HG03575 (cell line): ENCODE data around the gene SEPTIN14.
"Not testable (repeated sequence)": the region's sequence is repeated elsewhere in the genome, so short reads cannot be mapped to it uniquely, and the experiment has no call there.

Source experiments
- ATAC-seq: cut with Tn5 transposase; IDR thresholded peaks from one replicate; pipeline ENCODE4 v1.9.1; 2021; ENCODE audit not compliant: unreplicated experiment, insufficient number of reproducible peaks, low FRiP score; ENCODE audit errors: extremely low read depth

The SEPTIN14 gene

DNA sequence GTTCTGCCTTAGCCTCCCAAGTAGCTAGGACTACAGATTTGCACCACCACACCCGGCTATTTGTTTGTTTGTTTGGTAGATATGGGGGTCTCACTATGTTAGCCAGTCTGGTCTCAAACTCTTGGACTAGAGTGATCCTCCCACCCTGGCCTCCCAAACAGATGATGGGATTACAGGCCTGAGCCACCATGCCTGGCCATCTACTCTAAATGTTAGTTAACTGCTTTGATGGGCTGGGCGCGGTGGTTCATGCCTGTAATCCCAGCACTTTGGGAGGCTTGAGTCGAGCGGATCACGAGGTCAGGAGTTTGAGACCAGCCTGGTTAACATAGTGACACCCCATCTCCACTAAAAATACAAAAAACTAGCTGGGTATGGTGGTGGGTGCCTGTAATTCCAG lies 74.8 kb downstream of the SEPTIN14 start:
- no peak for ATAC-seq

DNA sequence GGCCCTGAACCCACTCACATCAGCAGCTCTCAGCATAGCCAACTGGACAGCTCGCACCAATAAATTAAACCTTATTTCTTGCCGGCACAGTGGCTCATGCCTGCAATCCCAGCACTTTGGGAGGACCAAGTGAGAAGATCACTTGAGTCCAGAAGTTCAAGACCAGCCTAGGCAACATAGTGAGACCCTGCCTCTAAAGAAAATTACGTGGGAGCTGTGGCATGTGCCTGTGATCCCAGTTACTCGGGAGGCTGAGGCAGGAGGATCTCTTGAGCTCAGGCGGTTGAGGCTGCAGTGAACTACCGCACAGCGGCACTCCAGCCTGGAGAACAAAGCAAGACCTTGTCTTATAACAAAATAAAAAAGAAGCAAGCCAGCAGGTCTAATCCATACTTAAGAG lies 75.7 kb downstream of the SEPTIN14 start:
- ATAC-seq: no peak

DNA sequence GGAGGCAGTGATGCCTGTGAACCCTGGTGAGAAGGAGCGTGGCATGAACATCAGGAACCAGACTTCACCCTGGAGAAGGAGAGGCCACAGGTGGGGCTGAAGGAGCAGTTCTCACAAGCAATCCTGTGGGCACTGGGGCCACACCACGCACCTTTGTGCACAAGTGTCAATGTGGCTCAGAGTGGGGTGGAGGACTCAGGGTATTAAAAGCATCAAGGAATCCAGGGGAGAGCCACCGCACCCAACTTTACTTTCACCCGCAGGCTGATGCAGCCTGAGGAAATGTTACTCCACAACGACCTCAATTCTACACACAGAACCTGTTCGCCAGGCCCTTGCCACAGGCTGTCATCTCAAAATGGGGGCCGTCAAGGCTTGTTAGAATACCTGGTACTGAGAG lies 77.1 kb downstream of the SEPTIN14 start:
- not testable (repeated sequence) for ATAC-seq

DNA sequence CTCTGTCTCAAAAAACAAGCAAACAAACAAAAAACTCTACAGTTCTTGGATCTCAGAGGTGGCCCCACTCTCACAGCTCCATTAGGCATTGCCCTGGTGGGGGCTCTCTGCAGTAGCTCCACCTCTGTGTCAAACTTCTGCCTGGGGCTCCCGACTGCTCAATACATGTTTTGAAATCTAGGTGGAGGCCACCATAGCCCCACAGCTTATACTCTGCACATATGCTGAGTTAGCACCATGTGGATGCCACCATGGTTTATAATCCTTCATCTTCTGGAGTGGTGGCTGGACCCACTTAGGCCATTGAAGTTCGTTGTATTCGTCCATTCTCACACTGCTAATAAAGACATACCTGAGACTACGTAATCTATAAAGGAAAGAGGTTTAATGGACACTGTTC lies 78.4 kb downstream of the SEPTIN14 start:
- no peak for ATAC-seq

DNA sequence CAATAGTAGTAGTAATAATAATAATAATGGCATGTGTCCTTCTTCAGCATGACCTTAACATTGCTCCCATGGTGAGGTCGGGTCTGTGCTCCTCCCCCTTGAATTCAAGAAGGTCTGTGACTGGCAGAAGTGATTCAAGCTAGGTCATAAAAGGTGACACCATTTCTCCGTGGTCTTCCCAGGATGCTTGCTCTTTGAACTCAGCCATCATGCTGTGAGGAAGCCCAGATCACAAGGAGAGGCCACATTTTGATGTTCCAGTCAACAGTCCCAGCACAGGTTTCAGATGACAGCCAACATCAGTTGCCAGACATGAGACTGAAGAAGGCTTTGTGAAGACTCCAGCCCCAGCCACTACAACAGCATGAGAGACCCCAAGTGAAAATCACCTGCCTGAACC lies 83.9 kb downstream of the SEPTIN14 start:
- ATAC-seq: no peak

DNA sequence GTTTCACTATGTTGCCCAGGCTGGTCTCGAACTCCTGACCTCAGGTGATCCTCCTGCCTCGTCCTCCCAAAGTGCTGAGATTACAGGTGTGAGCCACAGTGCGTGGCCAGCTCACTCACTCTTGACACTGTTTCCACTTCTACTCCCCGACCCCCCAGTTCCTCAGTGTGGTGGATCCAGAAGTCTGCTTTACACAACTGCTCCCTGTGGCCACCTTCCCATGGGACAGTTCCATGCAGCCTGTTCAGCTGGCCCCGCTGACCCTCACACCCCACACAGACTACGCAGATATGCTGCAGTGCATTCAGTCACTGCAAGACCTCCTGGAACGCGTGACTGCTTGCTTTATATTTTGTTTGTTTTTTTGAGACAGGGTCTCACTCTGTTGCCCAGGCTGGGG lies 86.4 kb downstream of the SEPTIN14 start:
- ATAC-seq: no peak

DNA sequence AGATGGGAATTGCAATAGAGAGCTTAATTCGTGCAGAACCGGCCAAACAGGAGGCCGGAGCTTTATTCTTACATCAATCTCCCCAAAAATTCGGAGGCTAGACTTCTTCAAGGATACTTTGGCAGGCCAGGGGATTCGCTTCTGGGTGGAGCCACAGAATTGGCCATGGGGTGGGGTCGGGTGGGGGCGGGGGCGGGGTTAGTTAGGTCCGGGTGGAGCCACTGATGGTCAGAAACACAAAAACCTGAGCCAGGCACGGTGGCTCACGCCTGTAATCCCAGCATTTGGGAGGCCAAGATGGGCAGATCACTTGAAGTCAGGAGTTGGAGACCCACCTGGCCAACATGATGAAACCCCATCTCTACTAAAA lies 87.5 kb downstream of the SEPTIN14 start:
- ATAC-seq: no peak

DNA sequence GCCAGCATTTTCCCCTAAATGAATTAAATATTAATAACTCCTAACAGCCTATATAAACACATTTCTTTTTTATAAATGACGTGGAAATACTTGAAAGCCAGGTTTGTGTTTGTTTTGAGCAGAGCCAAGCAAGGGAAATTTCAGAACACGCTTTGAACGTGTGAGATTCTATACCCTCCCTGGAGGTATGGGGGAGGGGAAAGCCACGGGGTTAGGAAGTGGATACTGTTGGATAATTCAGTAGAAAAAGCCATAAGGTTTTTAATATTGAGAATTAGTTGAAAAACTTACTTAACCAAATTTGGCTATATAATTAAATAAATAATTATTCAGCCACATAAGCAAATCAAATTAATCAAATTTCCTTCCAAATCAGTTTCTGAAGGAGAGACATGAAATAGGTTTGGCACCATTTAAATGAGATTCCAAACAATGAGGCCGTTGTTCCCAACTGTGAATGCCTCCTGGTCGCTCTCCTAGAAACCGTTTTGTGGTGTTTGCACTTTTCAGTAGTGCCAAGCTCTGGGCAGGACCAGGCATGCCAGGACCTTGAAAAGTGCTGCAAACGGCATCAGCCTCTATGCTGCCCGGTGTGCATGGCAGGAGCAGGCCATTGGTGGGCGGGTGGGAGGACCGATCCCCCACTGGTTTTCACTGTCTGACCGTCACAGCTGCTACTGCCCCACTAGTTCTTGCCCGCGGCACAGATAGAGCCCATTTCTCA lies 88.1 kb downstream of the SEPTIN14 start:
- ATAC-seq: no peak

DNA sequence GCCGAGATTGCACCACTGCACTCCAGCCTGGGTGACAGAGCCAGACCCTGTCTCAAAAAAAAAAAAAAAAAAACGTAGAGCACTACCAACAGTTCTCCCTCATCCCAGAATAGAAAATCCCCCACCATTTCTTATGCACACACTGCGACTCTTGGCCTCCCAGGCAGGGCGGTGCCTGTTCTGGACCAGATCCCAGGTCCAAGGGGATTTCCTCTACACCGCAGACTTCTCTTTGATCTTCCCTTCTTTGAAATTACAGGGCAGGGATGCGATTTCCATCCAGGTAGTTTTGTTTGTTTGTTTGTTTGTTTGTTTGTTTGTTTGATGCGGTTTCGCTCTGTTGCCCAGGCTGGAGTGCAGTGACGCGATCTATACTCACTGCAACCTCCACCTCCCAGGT lies 91.8 kb downstream of the SEPTIN14 start:
- ATAC-seq: no peak

DNA sequence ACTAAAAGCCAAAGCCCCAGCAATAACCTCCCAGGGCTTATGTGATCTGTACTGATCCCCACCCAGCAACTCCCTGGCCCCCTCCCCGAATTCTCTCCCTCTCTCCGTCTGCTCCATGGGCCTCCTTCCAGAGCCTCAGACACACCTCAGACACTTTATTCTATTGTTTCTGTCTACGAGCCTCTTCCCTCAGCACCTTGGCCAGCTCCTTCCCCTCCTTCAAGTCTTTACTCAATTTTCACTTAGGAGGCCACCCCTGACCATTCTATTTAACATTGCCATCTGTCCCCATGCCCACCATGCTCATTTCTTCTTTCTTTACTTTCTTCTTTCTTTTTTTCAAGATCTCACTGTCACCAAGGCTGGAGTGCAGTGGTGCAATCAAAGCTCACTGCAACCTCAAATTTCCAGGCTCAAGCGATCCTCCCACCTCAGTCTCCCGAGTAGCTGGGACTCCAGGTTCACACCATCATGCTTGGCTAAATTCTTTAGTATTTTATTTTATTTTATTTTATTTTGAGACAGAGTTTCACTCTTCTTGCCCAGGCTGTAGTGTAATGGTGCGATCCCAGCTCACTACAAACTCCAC lies 109.2 kb downstream of the SEPTIN14 start:
- ATAC-seq: not testable (repeated sequence)

DNA sequence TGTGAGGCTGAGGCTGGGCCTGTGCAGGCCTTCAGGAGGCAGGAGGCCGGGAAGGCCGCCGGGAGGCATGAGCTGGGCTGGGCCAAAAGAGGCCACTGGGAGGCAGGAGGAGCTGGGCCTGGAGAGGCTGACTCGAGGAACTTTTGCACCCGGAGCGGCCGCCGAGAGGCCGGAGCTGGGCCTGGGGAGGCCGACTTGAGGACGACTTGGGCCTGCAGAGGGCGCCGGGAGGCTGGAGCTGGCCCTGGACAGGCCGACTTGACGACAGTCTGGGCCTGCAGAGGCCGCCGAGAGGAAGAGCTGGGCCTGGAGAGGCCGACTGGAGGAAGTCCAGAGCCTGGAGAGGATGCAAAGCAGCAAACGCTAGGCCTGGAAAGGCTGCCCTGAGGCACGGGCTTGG lies 117.8 kb downstream of the SEPTIN14 start:
- ATAC-seq: not testable (repeated sequence)
